ENCODE results near the gene PPP1R18.

PPP1R18 gene

GRCh38 chr6:30714263-30714662 lies 27.8 kb upstream of the PPP1R18 start:
- Histone ChIP-seq H3K9ac (ENCODE audit: low read depth, low read length, poor library complexity) (no peak overlapping the region), H4K91ac (ENCODE audit: low read depth, low read length, poor library complexity) (no peak overlapping the region), H2BK5ac (ENCODE audit: low read length) (no peak overlapping the region), H3K79me1 (ENCODE audit: low read depth, low read length) (no peaks in the 10 kb centered on the region), H3K4me1 (ENCODE audit: control insufficient read depth in 2 of 2, insufficient read depth in 1 of 2, low read depth in 1 of 2, low read length in 2 of 2) (peaks cover 4 to 13% of the 10 kb centered on the region in 2 donors), H2BK120ac (ENCODE audit: low read depth, low read length) (no peak overlapping the region), H4K8ac (ENCODE audit: low read depth, low read length) (no peak overlapping the region), H3K18ac (ENCODE audit: low read length) (no peak overlapping the region), H2AK5ac (ENCODE audit: low read depth, low read length) (no peak overlapping the region), H3K27me3 (ENCODE audit: control insufficient read depth in 3 of 3, insufficient read depth in 3 of 3, low read depth in 1 of 3, low read length in 3 of 3) (no peaks in the 10 kb centered on the region), H2AFZ (ENCODE audit: low read length) (no peak overlapping the region), H3K23ac (ENCODE audit: low read depth, low read length, poor library complexity) (no peak overlapping the region), H2BK12ac (ENCODE audit: low read length) (no peak overlapping the region), H3K4me3 (ENCODE audit: low read length in 2 of 2) (no peak overlapping the region), H3K9me3 (replicated peaks in 1 of 2; ENCODE audit: control insufficient read depth in 2 of 2, insufficient read depth in 1 of 2, low read depth in 1 of 2, low read length in 2 of 2) (no peaks in the 10 kb centered on the region), H2BK15ac (ENCODE audit: low read length) (no peak overlapping the region), H3K27ac (replicated peaks; ENCODE audit: low read length) (no peak overlapping the region), H3K4ac (ENCODE audit: low read length) (no peak overlapping the region), H3K36me3 (replicated peaks in 1 of 2; ENCODE audit: control insufficient read depth in 2 of 2, insufficient read depth in 2 of 2, low read length in 2 of 2) (peaks cover 40 to 60% of the 10 kb centered on the region in 2 donors), H3K4me2 (ENCODE audit: insufficient read depth, low read length, poor library complexity, severe bottlenecking) (no peak overlapping the region), H3K14ac (ENCODE audit: low read length) (no peak overlapping the region)
- no CpG with 5 or more reads among the region's 1 CpG for WGBS, 2 donors (ENCODE audit: extremely low coverage in 2 of 2, insufficient read length in 2 of 2, insufficient replicate concordance in 1 of 2)
- no peak for DNase-seq (ENCODE audit: low spot score)

DNA sequence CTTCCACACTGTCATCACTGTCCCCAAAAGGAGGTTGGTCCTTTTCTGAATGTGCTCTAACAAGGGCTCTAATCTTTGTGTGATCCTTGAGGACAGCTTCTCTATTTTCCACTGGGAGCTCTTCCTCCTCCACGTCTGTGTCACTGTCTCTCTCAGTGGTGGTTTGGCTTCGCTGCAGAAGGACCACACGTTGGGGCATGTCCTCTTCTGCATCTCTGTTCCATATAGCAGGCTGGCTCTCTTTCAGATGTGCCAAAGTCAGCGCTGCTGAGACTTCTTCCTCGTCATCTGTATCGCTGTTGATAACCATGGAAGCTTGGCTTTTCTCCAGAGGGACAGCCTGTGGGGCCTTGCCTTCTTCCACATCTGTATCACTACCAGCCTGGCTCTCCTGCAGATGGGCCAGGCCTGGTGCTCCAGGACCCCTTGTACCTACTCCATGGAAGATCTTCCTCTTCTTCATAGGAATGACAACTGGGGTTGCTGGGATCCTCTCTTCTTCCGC lies 26.0 kb upstream of the PPP1R18 start:
- Histone ChIP-seq H3K27ac (replicated peaks; ENCODE audit: low read length) (no peak overlapping the region), H3K4me2 (ENCODE audit: insufficient read depth, low read length, poor library complexity, severe bottlenecking) (no peak overlapping the region), H2BK5ac (ENCODE audit: low read length) (no peak overlapping the region), H3K27me3 (ENCODE audit: control insufficient read depth in 3 of 3, insufficient read depth in 3 of 3, low read depth in 1 of 3, low read length in 3 of 3) (no peaks in the 10 kb centered on the region), H2BK12ac (ENCODE audit: low read length) (no peak overlapping the region), H2BK15ac (ENCODE audit: low read length) (no peak overlapping the region), H3K23ac (ENCODE audit: low read depth, low read length, poor library complexity) (no peak overlapping the region), H3K79me1 (ENCODE audit: low read depth, low read length) (no peaks in the 10 kb centered on the region), H3K4me3 (ENCODE audit: low read length in 2 of 2) (no peak overlapping the region), H3K4me1 (ENCODE audit: control insufficient read depth in 2 of 2, insufficient read depth in 1 of 2, low read depth in 1 of 2, low read length in 2 of 2) (peaks cover 4 to 6% of the 10 kb centered on the region in 2 donors), H2AFZ (ENCODE audit: low read length) (no peak overlapping the region), H3K18ac (ENCODE audit: low read length) (no peak overlapping the region), H4K8ac (ENCODE audit: low read depth, low read length) (no peak overlapping the region), H3K9me3 (replicated peaks in 1 of 2; ENCODE audit: control insufficient read depth in 2 of 2, insufficient read depth in 1 of 2, low read depth in 1 of 2, low read length in 2 of 2) (no peaks in the 10 kb centered on the region), H3K4ac (ENCODE audit: low read length) (no peak overlapping the region), H4K91ac (ENCODE audit: low read depth, low read length, poor library complexity) (no peak overlapping the region), H3K36me3 (replicated peaks in 1 of 2; ENCODE audit: control insufficient read depth in 2 of 2, insufficient read depth in 2 of 2, low read length in 2 of 2) (peaks cover 45 to 77% of the 10 kb centered on the region in 2 donors), H3K14ac (ENCODE audit: low read length) (no peak overlapping the region), H3K9ac (ENCODE audit: low read depth, low read length, poor library complexity) (no peak overlapping the region), H2AK5ac (ENCODE audit: low read depth, low read length) (no peak overlapping the region), H2BK120ac (ENCODE audit: low read depth, low read length) (no peak overlapping the region)
- DNase-seq (ENCODE audit: low spot score) = no peak
- no CpG with 5 or more reads among the region's 7 CpGs for WGBS, 2 donors (ENCODE audit: extremely low coverage in 2 of 2, insufficient read length in 2 of 2, insufficient replicate concordance in 1 of 2)

GRCh38 chr6:30711758-30712380 lies 25.4 kb upstream of the PPP1R18 start:
- Histone ChIP-seq H3K79me1 (ENCODE audit: low read depth, low read length) (no peaks in the 10 kb centered on the region), H3K4me2 (ENCODE audit: insufficient read depth, low read length, poor library complexity, severe bottlenecking) (no peak overlapping the region), H4K8ac (ENCODE audit: low read depth, low read length) (no peak overlapping the region), H2BK15ac (ENCODE audit: low read length) (no peak overlapping the region), H3K27me3 (ENCODE audit: control insufficient read depth in 3 of 3, insufficient read depth in 3 of 3, low read depth in 1 of 3, low read length in 3 of 3) (no peaks in the 10 kb centered on the region), H3K9me3 (replicated peaks in 1 of 2; ENCODE audit: control insufficient read depth in 2 of 2, insufficient read depth in 1 of 2, low read depth in 1 of 2, low read length in 2 of 2) (no peaks in the 10 kb centered on the region), H2BK120ac (ENCODE audit: low read depth, low read length) (no peak overlapping the region), H3K18ac (ENCODE audit: low read length) (no peak overlapping the region), H3K9ac (ENCODE audit: low read depth, low read length, poor library complexity) (peak overlapping the region; percentile 30), H3K14ac (ENCODE audit: low read length) (no peak overlapping the region), H3K4me3 (ENCODE audit: low read length in 2 of 2) (no peak overlapping the region), H2AFZ (ENCODE audit: low read length) (no peak overlapping the region), H4K91ac (ENCODE audit: low read depth, low read length, poor library complexity) (no peak overlapping the region), H2BK5ac (ENCODE audit: low read length) (no peak overlapping the region), H3K27ac (replicated peaks; ENCODE audit: low read length) (no peak overlapping the region), H3K4me1 (ENCODE audit: control insufficient read depth in 2 of 2, insufficient read depth in 1 of 2, low read depth in 1 of 2, low read length in 2 of 2) (peaks cover 4 to 6% of the 10 kb centered on the region in 2 donors), H2AK5ac (ENCODE audit: low read depth, low read length) (no peak overlapping the region), H3K23ac (ENCODE audit: low read depth, low read length, poor library complexity) (no peak overlapping the region), H3K4ac (ENCODE audit: low read length) (no peak overlapping the region), H3K36me3 (replicated peaks in 1 of 2; ENCODE audit: control insufficient read depth in 2 of 2, insufficient read depth in 2 of 2, low read length in 2 of 2) (peaks cover 51 to 83% of the 10 kb centered on the region in 2 donors), H2BK12ac (ENCODE audit: low read length) (no peak overlapping the region)
- no CpG with 5 or more reads among the region's 1 CpG for WGBS, 2 donors (ENCODE audit: extremely low coverage in 2 of 2, insufficient read length in 2 of 2, insufficient replicate concordance in 1 of 2)
- no peak for DNase-seq (ENCODE audit: low spot score)

DNA sequence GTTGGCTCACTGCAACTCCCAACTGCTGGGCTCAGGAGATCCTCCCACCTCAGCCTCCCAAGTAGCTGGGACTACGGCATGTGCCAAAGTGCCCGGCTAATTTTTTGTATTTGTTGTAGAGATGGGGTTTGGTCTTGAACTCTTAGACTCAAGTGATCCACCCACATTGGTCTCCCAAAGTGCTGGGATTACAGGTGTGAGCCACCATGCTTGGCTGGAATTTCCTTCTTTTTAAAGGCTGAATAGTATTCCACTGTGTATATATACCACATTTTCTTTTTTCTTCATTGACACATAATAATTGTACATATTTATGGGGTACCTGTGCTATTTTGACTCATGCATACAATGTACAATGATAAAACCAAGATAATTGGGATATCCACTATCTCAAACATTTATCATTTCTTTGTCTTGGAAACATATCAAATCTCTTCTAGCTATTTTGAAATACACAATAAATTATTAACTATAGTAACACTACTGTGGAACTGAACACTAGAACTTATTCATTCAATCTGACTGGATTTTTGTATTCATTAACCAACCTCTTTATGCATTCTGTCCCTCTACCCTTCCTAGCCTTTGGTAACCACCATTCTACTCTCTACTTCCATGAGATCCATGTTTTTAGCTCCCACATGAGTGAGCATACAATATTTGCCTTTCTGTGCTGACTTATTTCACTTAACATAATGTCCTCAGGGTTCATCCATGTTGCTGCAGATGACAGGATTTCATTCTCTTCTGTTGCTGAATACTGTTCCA lies 22.8 kb upstream of the PPP1R18 start:
- Histone ChIP-seq H2BK120ac (ENCODE audit: low read depth, low read length) (no peak overlapping the region), H3K4me3 (ENCODE audit: low read length in 2 of 2) (no peak overlapping the region), H2AK5ac (ENCODE audit: low read depth, low read length) (no peak overlapping the region), H3K36me3 (replicated peaks in 1 of 2; ENCODE audit: control insufficient read depth in 2 of 2, insufficient read depth in 2 of 2, low read length in 2 of 2) (peaks cover 63 to 95% of the 10 kb centered on the region in 2 donors), H3K27me3 (ENCODE audit: control insufficient read depth in 3 of 3, insufficient read depth in 3 of 3, low read depth in 1 of 3, low read length in 3 of 3) (no peaks in the 10 kb centered on the region), H2AFZ (ENCODE audit: low read length) (no peak overlapping the region), H2BK12ac (ENCODE audit: low read length) (no peak overlapping the region), H3K4me1 (ENCODE audit: control insufficient read depth in 2 of 2, insufficient read depth in 1 of 2, low read depth in 1 of 2, low read length in 2 of 2) (no peaks in the 10 kb centered on the region), H3K9ac (ENCODE audit: low read depth, low read length, poor library complexity) (no peak overlapping the region), H2BK15ac (ENCODE audit: low read length) (no peak overlapping the region), H3K9me3 (replicated peaks in 1 of 2; ENCODE audit: control insufficient read depth in 2 of 2, insufficient read depth in 1 of 2, low read depth in 1 of 2, low read length in 2 of 2) (no peaks in the 10 kb centered on the region), H4K91ac (ENCODE audit: low read depth, low read length, poor library complexity) (no peak overlapping the region), H3K4ac (ENCODE audit: low read length) (no peak overlapping the region), H3K14ac (ENCODE audit: low read length) (no peak overlapping the region), H3K79me1 (ENCODE audit: low read depth, low read length) (no peaks in the 10 kb centered on the region), H3K27ac (replicated peaks; ENCODE audit: low read length) (no peak overlapping the region), H3K23ac (ENCODE audit: low read depth, low read length, poor library complexity) (no peak overlapping the region), H3K18ac (ENCODE audit: low read length) (no peak overlapping the region), H3K4me2 (ENCODE audit: insufficient read depth, low read length, poor library complexity, severe bottlenecking) (no peak overlapping the region), H4K8ac (ENCODE audit: low read depth, low read length) (no peak overlapping the region), H2BK5ac (ENCODE audit: low read length) (no peak overlapping the region)
- no CpG with 5 or more reads among the region's 2 CpGs for WGBS, 2 donors (ENCODE audit: extremely low coverage in 2 of 2, insufficient read length in 2 of 2, insufficient replicate concordance in 1 of 2)
- no peak for DNase-seq (ENCODE audit: low spot score)
